ENCODE measurements around the gene CIDEC. TPM values are rescaled to one million over a fixed set of nuclear protein-coding genes. Genes with fewer than 3 reads are reported as not detected.

Gene CIDEC
- total and polyA plus RNA-seq, 4 donors, result 0.08 TPM; not detected in 3

DNA sequence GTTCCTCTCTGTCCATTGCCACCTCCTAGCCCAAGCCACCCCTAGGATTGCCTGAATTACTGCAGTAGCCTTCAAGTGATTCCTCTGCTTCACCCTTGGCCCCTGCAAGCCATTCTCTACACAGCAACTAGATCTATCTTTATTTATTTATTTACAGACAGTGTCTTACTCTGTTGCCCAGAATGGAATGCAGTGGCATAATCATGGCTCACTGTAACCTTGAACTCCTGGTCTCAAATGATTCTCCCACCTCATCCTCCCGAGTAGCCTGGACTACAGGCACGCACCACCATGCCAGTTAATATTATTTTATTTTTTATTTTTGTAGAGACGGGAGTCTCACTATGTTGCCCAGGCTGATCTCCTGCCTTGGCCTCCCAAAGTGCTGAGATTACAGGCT lies 8.5 kb upstream of the CIDEC start:
- no peak for DNase-seq
- Histone ChIP-seq H3K36me3 (ENCODE audit: control insufficient read depth in 4 of 4, insufficient read depth in 4 of 4, low read length in 4 of 4) (peaks cover 0 to 12% (median 7%) of the 10 kb centered on the region in 4 donors), H3K4me1 (ENCODE audit: control insufficient read depth in 5 of 5, insufficient read depth in 5 of 5, low read length in 5 of 5) (peaks cover 0 to 7% (median 5%) of the 10 kb centered on the region in 5 donors), H3K27me3 (ENCODE audit: control insufficient read depth in 3 of 3, insufficient read depth in 3 of 3, low read length in 2 of 3) (no peaks in the 10 kb centered on the region), H3K4me3 (no peak overlapping the region), H3K27ac (ENCODE audit: low read depth in 1 of 2, low read length in 1 of 2) (no peak overlapping the region), H3K9me3 (ENCODE audit: control insufficient read depth in 4 of 4, insufficient read depth in 3 of 4, low read length in 3 of 4) (no peaks in the 10 kb centered on the region), H3K9ac (ENCODE audit: insufficient read depth in 1 of 2, low read length in 2 of 2) (no peak overlapping the region)
- no peak for ATAC-seq (ENCODE audit: insufficient read depth, low FRiP score)
- WGBS, 2 donors, result 93 to 99% methylated on average over 3 of the region's 3 CpGs
- TF ChIP-seq, protein P1, sequence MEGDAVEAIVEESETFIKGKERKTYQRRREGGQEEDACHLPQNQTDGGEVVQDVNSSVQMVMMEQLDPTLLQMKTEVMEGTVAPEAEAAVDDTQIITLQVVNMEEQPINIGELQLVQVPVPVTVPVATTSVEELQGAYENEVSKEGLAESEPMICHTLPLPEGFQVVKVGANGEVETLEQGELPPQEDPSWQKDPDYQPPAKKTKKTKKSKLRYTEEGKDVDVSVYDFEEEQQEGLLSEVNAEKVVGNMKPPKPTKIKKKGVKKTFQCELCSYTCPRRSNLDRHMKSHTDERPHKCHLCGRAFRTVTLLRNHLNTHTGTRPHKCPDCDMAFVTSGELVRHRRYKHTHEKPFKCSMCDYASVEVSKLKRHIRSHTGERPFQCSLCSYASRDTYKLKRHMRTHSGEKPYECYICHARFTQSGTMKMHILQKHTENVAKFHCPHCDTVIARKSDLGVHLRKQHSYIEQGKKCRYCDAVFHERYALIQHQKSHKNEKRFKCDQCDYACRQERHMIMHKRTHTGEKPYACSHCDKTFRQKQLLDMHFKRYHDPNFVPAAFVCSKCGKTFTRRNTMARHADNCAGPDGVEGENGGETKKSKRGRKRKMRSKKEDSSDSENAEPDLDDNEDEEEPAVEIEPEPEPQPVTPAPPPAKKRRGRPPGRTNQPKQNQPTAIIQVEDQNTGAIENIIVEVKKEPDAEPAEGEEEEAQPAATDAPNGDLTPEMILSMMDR (IDR thresholded peaks at IDR 0.05; ENCODE audit: control extremely low read depth, extremely low read depth), result no peak

DNA sequence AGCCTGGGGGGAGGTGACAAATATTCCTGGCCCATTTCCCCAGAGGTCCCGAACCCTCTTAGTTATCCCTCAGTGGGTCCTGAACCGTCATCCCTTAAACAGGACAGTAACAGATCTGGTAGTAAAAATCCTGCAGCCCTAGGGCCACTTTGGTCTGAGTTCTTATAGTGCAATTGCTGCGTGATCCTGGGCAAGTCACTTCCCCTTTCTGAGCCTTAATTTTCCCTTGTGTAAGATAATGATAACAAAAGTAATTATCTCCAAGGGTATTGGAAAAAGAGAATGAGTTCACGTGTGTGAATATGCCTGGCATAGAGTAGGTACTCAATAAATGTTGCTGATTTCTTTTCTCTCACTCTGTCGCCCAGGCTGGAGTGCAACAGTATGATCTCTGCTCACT lies 7.4 kb upstream of the CIDEC start:
- DNase-seq (no peak), ATAC-seq (ENCODE audit: insufficient read depth, low FRiP score) (no peak)
- H3K36me3 ChIP-seq (ENCODE audit: control insufficient read depth in 4 of 4, insufficient read depth in 4 of 4, low read length in 4 of 4), result peaks cover 0 to 2% (median 0%) of the 10 kb centered on the region in 4 donors
- no peaks in the 10 kb centered on the region for H3K27me3 ChIP-seq (ENCODE audit: control insufficient read depth in 3 of 3, insufficient read depth in 3 of 3, low read length in 2 of 3)
- no peak overlapping the region for H3K4me3 ChIP-seq
- H3K4me1 ChIP-seq (ENCODE audit: control insufficient read depth in 5 of 5, insufficient read depth in 5 of 5, low read length in 5 of 5), result peaks cover 0 to 6% (median 3%) of the 10 kb centered on the region in 5 donors
- H3K9ac ChIP-seq (ENCODE audit: insufficient read depth in 1 of 2, low read length in 2 of 2), result no peak overlapping the region
- 82 to 88% methylated on average over 5 of the region's 5 CpGs for WGBS, 2 donors
- TF ChIP-seq, protein P1 (IDR thresholded peaks at IDR 0.05; ENCODE audit: control extremely low read depth, extremely low read depth), result no peak
- H3K27ac ChIP-seq (ENCODE audit: low read depth in 1 of 2, low read length in 1 of 2), result no peak overlapping the region
- H3K9me3 ChIP-seq (ENCODE audit: control insufficient read depth in 4 of 4, insufficient read depth in 3 of 4, low read length in 3 of 4), result no peaks in the 10 kb centered on the region

DNA sequence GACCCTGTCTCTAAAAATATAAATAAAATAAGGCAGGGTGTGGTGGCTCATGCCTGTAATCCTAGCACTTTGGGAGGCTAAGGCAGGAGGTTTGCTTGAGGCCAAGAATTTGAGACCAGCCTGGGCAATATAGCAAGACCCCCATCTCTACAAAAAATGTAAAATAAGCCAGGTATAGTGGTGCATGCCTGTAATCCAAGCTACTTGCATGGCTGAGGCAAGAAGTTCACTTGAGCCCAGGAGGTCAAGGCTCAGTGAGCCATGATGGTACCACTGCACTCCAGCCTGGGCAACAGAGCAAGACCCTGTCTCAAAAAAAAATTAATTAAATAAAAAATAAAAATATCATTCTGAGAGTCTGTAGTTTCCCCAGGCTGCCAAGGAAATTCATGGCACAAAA lies 6.3 kb upstream of the CIDEC start:
- DNase-seq, result no peak
- peaks cover 0 to 3% (median 0%) of the 10 kb centered on the region in 5 donors for H3K4me1 ChIP-seq (ENCODE audit: control insufficient read depth in 5 of 5, insufficient read depth in 5 of 5, low read length in 5 of 5)

More for the DNA sequence above, 6.3 kb upstream of the CIDEC start:
- no peak overlapping the region for H3K4me3 ChIP-seq
- no peaks in the 10 kb centered on the region for H3K27me3 ChIP-seq (ENCODE audit: control insufficient read depth in 3 of 3, insufficient read depth in 3 of 3, low read length in 2 of 3)
- TF ChIP-seq, protein P1 (IDR thresholded peaks at IDR 0.05; ENCODE audit: control extremely low read depth, extremely low read depth), result no peak
- no peak overlapping the region for H3K9ac ChIP-seq (ENCODE audit: insufficient read depth in 1 of 2, low read length in 2 of 2)
- ATAC-seq (ENCODE audit: insufficient read depth, low FRiP score), result no peak
- no peaks in the 10 kb centered on the region for H3K36me3 ChIP-seq (ENCODE audit: control insufficient read depth in 4 of 4, insufficient read depth in 4 of 4, low read length in 4 of 4)
- no peak overlapping the region for H3K27ac ChIP-seq (ENCODE audit: low read depth in 1 of 2, low read length in 1 of 2)
- no peaks in the 10 kb centered on the region for H3K9me3 ChIP-seq (ENCODE audit: control insufficient read depth in 4 of 4, insufficient read depth in 3 of 4, low read length in 3 of 4)
